DND-41 (cell line): ENCODE results near the gene PRRT2.

ENCODE experiments used
- CTCF ChIP-seq: IDR thresholded peaks from 2 replicates; pipeline ENCODE4 v1.5.1; 2012; ENCODE audit warnings: borderline replicate concordance, low read length, moderate library complexity, mild to moderate bottlenecking; ENCODE audit not compliant: poor library complexity, severe bottlenecking; ENCODE audit errors: extremely low read depth
- EZH2 ChIP-seq: IDR thresholded peaks from 3 replicates; pipeline ENCODE4 v1.6.1; 2012; ENCODE audit warnings: borderline replicate concordance, low read depth, mild to moderate bottlenecking, moderate library complexity, low read length, inconsistent platforms; ENCODE audit not compliant: severe bottlenecking

- TF ChIP-seq CTCF (no peak), EZH2 (no peak)
These were observed 8.0 kb upstream of the PRRT2 start for GRCh38 chr16:29804020-29804419.
